Activated CD8-positive, alpha-beta T cell treated with anti-CD3 and anti-CD28 coated beads for 36 hours (primary cell): ENCODE data around the gene BMP7. TPM values are rescaled to one million over a fixed set of nuclear protein-coding genes. Genes with fewer than 3 reads are reported as not detected.

ENCODE experiments used
- ATAC-seq: fragments of 200-7000 bp; cut with Tn5 transposase; one replicate; pipeline ENCODE4 v1.10.0; 2021; ENCODE audit warnings: mild to moderate bottlenecking, moderate library complexity
- CTCF ChIA-PET: fragments of 350-600 bp; sonication (Branson Sonifier 250); formaldehyde crosslinking; loops from one replicate; lab custom pipeline; 2021; ENCODE audit warnings: antibody characterized with exemption; lab: Charles Lee
- POLR2A ChIA-PET: fragments of 350-600 bp; sonication (Branson Sonifier 250); formaldehyde crosslinking; loops from one replicate; lab custom pipeline; 2021; ENCODE audit warnings: antibody characterized with exemption; lab: Charles Lee
- DNase-seq: peaks from one replicate; pipeline ENCODE4 v3.0.0-alpha.2; 2020
- H3K27ac Mint-ChIP-seq: one replicate; pipeline ENCODE4 v1.8.0; 2021; ENCODE audit warnings: mild to moderate bottlenecking, mixed read lengths
- H3K27me3 Mint-ChIP-seq: one replicate; pipeline ENCODE4 v1.8.0; 2021; ENCODE audit warnings: mixed read lengths
- H3K36me3 Mint-ChIP-seq: one replicate; pipeline ENCODE4 v1.8.0; 2021; ENCODE audit warnings: low read depth, mixed read lengths
- H3K4me1 Mint-ChIP-seq: one replicate; pipeline ENCODE4 v1.8.0; 2021; ENCODE audit warnings: low read depth, mixed read lengths
- H3K4me3 Mint-ChIP-seq: one replicate; pipeline ENCODE4 v1.8.0; 2021; ENCODE audit warnings: mild to moderate bottlenecking, moderate library complexity, mixed read lengths
- H3K9me3 Mint-ChIP-seq: one replicate; pipeline ENCODE4 v1.8.0; 2021; ENCODE audit warnings: mixed read lengths
- intact Hi-C: fragments of 100-400 bp; cut with micrococcal nuclease; formaldehyde crosslinking; loops from one replicate; pipeline ENCODE4 v1.10.0; 2022
- total RNA-seq, 2 experiments: library from RNA; stranded (reverse); gene quantifications; one replicate each; pipeline ENCODE4 v1.2.3, GENCODE V29; 2021
- TF ChIP-seq, protein P1 (sequence below): fragments of 200-600 bp; IDR thresholded peaks from one replicate; pipeline ENCODE4 v1.8.0; 2022; ENCODE audit warnings: antibody characterized with exemption, mild to moderate bottlenecking

Gene BMP7
- total RNA-seq, 2 experiments from 2014 or later, result not detected

GRCh38 chr20:57128044-57128757, 138.2 kb downstream of the BMP7 start:
- peaks cover 9% of the 10 kb centered on the region for H3K27me3 Mint-ChIP-seq
- intact Hi-C loops, result no loop called here
- H3K36me3 Mint-ChIP-seq, result no peaks in the 10 kb centered on the region
- ChIA-PET CTCF (no interaction called here), POLR2A (no interaction called here)
- TF ChIP-seq, protein P1, sequence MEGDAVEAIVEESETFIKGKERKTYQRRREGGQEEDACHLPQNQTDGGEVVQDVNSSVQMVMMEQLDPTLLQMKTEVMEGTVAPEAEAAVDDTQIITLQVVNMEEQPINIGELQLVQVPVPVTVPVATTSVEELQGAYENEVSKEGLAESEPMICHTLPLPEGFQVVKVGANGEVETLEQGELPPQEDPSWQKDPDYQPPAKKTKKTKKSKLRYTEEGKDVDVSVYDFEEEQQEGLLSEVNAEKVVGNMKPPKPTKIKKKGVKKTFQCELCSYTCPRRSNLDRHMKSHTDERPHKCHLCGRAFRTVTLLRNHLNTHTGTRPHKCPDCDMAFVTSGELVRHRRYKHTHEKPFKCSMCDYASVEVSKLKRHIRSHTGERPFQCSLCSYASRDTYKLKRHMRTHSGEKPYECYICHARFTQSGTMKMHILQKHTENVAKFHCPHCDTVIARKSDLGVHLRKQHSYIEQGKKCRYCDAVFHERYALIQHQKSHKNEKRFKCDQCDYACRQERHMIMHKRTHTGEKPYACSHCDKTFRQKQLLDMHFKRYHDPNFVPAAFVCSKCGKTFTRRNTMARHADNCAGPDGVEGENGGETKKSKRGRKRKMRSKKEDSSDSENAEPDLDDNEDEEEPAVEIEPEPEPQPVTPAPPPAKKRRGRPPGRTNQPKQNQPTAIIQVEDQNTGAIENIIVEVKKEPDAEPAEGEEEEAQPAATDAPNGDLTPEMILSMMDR, result no peak
- ATAC-seq (no peak), DNase-seq (no peak)
- H3K27ac Mint-ChIP-seq, result no peak overlapping the region
- no peak overlapping the region for H3K4me3 Mint-ChIP-seq
- no peaks in the 10 kb centered on the region for H3K4me1 Mint-ChIP-seq
- H3K9me3 Mint-ChIP-seq, result no peaks in the 10 kb centered on the region

- ATAC-seq (no peak), DNase-seq (no peak)
- H3K36me3 Mint-ChIP-seq, result no peaks in the 10 kb centered on the region
- no peak overlapping the region for H3K27ac Mint-ChIP-seq
- ChIA-PET CTCF (no interaction called here), POLR2A (no interaction called here)
- intact Hi-C loops, result no loop called here
- H3K4me1 Mint-ChIP-seq, result no peaks in the 10 kb centered on the region
- H3K4me3 Mint-ChIP-seq, result no peak overlapping the region
- TF ChIP-seq, protein P1, result no peak
- peaks cover 1% of the 10 kb centered on the region for H3K27me3 Mint-ChIP-seq
- H3K9me3 Mint-ChIP-seq, result no peaks in the 10 kb centered on the region
These were observed 139.9 kb downstream of the BMP7 start for GRCh38 chr20:57126481-57127092.

GRCh38 chr20:57124800-57125517, 141.5 kb downstream of the BMP7 start:
- H3K9me3 Mint-ChIP-seq, result no peaks in the 10 kb centered on the region
- DNase-seq, result no peak
- intact Hi-C loops, result no loop called here

GRCh38 chr20:57124366-57124765, 142.1 kb downstream of the BMP7 start:
- ChIA-PET POLR2A (no interaction called here), CTCF (no interaction called here)
- TF ChIP-seq, protein P1, result no peak
- no peak for ATAC-seq
- intact Hi-C loops, result no loop called here
- no peaks in the 10 kb centered on the region for H3K9me3 Mint-ChIP-seq
- H3K27me3 Mint-ChIP-seq, result peaks cover 4% of the 10 kb centered on the region
- H3K27ac Mint-ChIP-seq, result no peak overlapping the region
- DNase-seq, result no peak
- H3K36me3 Mint-ChIP-seq, result no peaks in the 10 kb centered on the region
- no peaks in the 10 kb centered on the region for H3K4me1 Mint-ChIP-seq
- no peak overlapping the region for H3K4me3 Mint-ChIP-seq

More at GRCh38 chr20:57124800-57125517, 141.5 kb downstream of the BMP7 start:
- ATAC-seq, result no peak
- CTCF ChIA-PET, result no interaction called here
- TF ChIP-seq, protein P1, result no peak
- no peaks in the 10 kb centered on the region for H3K36me3 Mint-ChIP-seq
- H3K27ac Mint-ChIP-seq, result no peak overlapping the region
- H3K4me3 Mint-ChIP-seq, result no peak overlapping the region
- H3K27me3 Mint-ChIP-seq, result peaks cover 4% of the 10 kb centered on the region
- no peaks in the 10 kb centered on the region for H3K4me1 Mint-ChIP-seq
- POLR2A ChIA-PET, result no interaction called here

DNA sequence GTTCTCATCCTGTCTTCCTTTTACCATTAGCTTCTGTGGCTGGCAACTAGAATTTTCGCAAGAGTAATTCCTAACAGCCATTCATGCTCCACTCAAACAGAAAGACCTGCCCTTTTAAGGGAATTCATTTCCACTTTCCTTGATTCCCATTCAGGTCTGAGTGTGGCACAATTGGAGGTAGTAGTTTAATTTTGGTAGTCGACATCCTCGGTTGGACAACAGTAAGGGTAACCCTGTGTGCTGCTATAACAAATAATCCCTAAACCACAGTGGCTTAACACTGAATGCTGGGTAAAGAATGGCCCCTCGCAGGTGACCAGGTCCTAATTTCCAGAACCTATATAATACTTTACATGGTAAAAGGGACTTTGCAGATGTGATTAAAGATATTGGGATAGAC, 142.9 kb downstream of the BMP7 start:
- TF ChIP-seq, protein P1, result no peak
- Mint-ChIP-seq H3K4me1 (no peaks in the 10 kb centered on the region), H3K4me3 (no peak overlapping the region), H3K9me3 (no peaks in the 10 kb centered on the region), H3K36me3 (no peaks in the 10 kb centered on the region), H3K27ac (no peak overlapping the region), H3K27me3 (peaks cover 4% of the 10 kb centered on the region)
- DNase-seq (no peak), ATAC-seq (no peak)
- CTCF ChIA-PET, result no interaction called here
- POLR2A ChIA-PET, result interaction anchor here (1.1 kb wide), 1 partner anchor 8 kb away, joined by 3 read pairs; no protein-coding TSS in a partner anchor
- intact Hi-C loops, result no loop called here
